B cell (primary cell): ENCODE measurements around the gene COX8C.

Experiments
- CTCF ChIP-seq: fragments of 200-600 bp; IDR thresholded peaks from one replicate; pipeline ENCODE4 v1.8.0; 2022; ENCODE audit warnings: antibody characterized with exemption, mild to moderate bottlenecking
- EZH2 ChIP-seq: IDR thresholded peaks from 2 replicates; pipeline ENCODE4 v1.6.1; 2012; ENCODE audit warnings: borderline replicate concordance, low read depth, mild to moderate bottlenecking, moderate library complexity, low read length; ENCODE audit not compliant: insufficient read depth, poor library complexity, severe bottlenecking

- no peak for TF ChIP-seq EZH2
- TF ChIP-seq CTCF = no peak
Observed at GRCh38 chr14:93328546-93328945, 18.4 kb upstream of the COX8C start.
